NCI-H2227 (cell line): ENCODE results near the gene TMEM201.

Experiments
- DNase-seq: peaks from one replicate; lab custom pipeline; 2025; ENCODE audit not compliant: unreplicated experiment; lab: John Stamatoyannopoulos, UW

TMEM201 gene

GRCh38 chr1:9651565-9652378 is 63.1 kb downstream of the TMEM201 start, which contains the start of gene PIK3CD:
PIK3CD (plus strand) TSS chr1:9651731; CDS start chr1:9710456, 58,725 bp downstream.
- DNase-seq: peak; percentile 84

GRCh38 chr1:9652379-9653209 is 63.9 kb downstream of the TMEM201 start:
- DNase-seq: peak; percentile 67

GRCh38 chr1:9653210-9653490 is 64.4 kb downstream of the TMEM201 start:
- DNase-seq: no peak

- no peak for DNase-seq
Measured at GRCh38 chr1:9653491-9654050, 64.9 kb downstream of the TMEM201 start.

- no peak for DNase-seq
Measured at GRCh38 chr1:9654051-9654833, 65.5 kb downstream of the TMEM201 start.

- DNase-seq: no peak
Measured at GRCh38 chr1:9654834-9655723, 66.4 kb downstream of the TMEM201 start.

GRCh38 chr1:9655836-9656235 is 67.1 kb downstream of the TMEM201 start:
- no peak for DNase-seq

GRCh38 chr1:9657521-9658032 is 68.9 kb downstream of the TMEM201 start:
- no peak for DNase-seq

GRCh38 chr1:9658199-9658598 is 69.5 kb downstream of the TMEM201 start:
- DNase-seq: no peak

- DNase-seq: no peak
Measured at GRCh38 chr1:9659328-9659727, 70.6 kb downstream of the TMEM201 start.

- DNase-seq: no peak
Measured at GRCh38 chr1:9663257-9663656, 74.5 kb downstream of the TMEM201 start.
